Stimulated activated memory B cell treated with anti-CD40 and anti-IgM and Interleukin-4, amounts not matched to agents 10 μg/mL and 1 μg/mL and 100 μg/mL, for 72 hours (primary cell): ENCODE measurements around the gene TFAP2A.

Experiments used
- ATAC-seq: fragments of 150-1000 bp; cut with Tn5 transposase; 2 replicates; pipeline ENCODE4 v1.10.0; 2021
- H3K27ac Mint-ChIP-seq: one replicate; pipeline ENCODE4 v1.8.0; 2022; ENCODE audit warnings: mild to moderate bottlenecking, mixed read lengths
- H3K27me3 Mint-ChIP-seq: one replicate; pipeline ENCODE4 v1.8.0; 2022; ENCODE audit warnings: mixed read lengths
- H3K36me3 Mint-ChIP-seq: one replicate; pipeline ENCODE4 v1.8.0; 2022; ENCODE audit warnings: mixed read lengths
- H3K4me1 Mint-ChIP-seq: one replicate; pipeline ENCODE4 v1.8.0; 2022; ENCODE audit warnings: mixed read lengths
- H3K4me3 Mint-ChIP-seq: one replicate; pipeline ENCODE4 v1.8.0; 2022; ENCODE audit warnings: mild to moderate bottlenecking, moderate library complexity, mixed read lengths
- H3K9me3 Mint-ChIP-seq: one replicate; pipeline ENCODE4 v1.8.0; 2022; ENCODE audit warnings: mixed read lengths

TFAP2A gene

DNA sequence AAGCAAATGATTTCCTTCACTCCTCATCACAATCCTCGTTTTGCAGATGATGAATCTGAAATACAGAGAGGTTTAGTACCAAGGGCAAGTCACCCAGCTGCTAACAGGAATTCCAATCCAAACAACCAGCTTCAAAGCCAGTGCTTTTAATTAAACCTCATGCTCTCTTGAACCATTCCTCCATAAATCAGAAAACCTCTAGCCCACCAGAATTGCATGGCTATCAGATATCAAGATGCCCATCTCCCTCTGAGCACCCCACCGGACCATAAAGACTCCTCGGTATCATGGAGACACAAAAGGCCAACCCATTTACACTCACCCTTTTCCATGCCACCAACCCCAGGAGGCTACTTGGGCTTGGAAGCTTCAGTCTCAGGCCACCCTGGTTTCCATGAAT is 46.0 kb downstream of the TFAP2A start:
- H3K27ac Mint-ChIP-seq, result no peak overlapping the region
- no peaks in the 10 kb centered on the region for H3K36me3 Mint-ChIP-seq
- H3K27me3 Mint-ChIP-seq, result no peaks in the 10 kb centered on the region
- H3K4me1 Mint-ChIP-seq, result no peaks in the 10 kb centered on the region
- H3K9me3 Mint-ChIP-seq, result peaks cover 4% of the 10 kb centered on the region
- ATAC-seq, result no peak
- H3K4me3 Mint-ChIP-seq, result no peak overlapping the region

DNA sequence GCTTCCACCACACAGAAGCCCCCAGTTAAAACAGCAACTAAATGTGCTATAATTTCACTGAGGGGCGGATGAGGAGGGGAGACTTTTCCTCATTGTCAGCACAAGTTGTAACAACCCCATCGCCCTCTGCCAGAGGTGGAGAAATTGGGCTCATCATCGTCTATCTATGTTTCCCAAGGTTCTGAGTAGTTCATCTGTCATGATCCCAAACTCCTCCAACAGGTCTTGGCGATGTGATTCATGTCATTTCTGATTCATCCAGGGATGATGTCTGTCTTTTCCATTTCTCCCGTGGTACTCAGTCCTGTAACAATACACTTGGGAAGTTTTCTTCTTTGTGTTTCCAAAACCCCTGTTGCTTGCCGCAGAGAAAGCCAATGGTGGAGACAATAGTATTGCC is 51.0 kb downstream of the TFAP2A start:
- ATAC-seq, result no peak
- H3K9me3 Mint-ChIP-seq, result peaks cover 9% of the 10 kb centered on the region
- H3K36me3 Mint-ChIP-seq, result no peaks in the 10 kb centered on the region
- H3K4me3 Mint-ChIP-seq, result no peak overlapping the region
- no peaks in the 10 kb centered on the region for H3K27me3 Mint-ChIP-seq
- H3K4me1 Mint-ChIP-seq, result no peaks in the 10 kb centered on the region
- no peak overlapping the region for H3K27ac Mint-ChIP-seq

DNA sequence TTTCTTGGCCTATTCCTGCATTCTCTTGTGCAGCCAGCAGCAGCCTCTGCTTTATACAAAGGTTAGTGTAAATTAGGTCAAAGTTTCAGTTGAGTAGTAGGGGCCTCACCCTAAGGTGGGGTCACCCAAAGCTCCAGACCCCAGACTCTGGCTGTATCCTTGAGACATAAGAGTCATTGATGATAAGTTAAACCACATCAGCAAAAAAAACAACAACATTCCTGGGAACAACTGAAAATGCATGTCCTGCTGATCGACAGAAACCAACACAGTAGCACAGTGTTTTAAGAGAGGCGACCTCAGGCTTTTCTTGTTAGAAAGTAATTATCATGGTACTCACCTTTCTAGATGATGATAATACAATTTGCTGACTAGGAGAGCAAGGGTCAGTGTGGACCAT is 52.6 kb downstream of the TFAP2A start:
- no peak overlapping the region for H3K27ac Mint-ChIP-seq
- no peak overlapping the region for H3K4me3 Mint-ChIP-seq
- H3K27me3 Mint-ChIP-seq, result no peaks in the 10 kb centered on the region
- peaks cover 9% of the 10 kb centered on the region for H3K9me3 Mint-ChIP-seq
- ATAC-seq, result no peak
- no peaks in the 10 kb centered on the region for H3K4me1 Mint-ChIP-seq
- no peaks in the 10 kb centered on the region for H3K36me3 Mint-ChIP-seq

DNA sequence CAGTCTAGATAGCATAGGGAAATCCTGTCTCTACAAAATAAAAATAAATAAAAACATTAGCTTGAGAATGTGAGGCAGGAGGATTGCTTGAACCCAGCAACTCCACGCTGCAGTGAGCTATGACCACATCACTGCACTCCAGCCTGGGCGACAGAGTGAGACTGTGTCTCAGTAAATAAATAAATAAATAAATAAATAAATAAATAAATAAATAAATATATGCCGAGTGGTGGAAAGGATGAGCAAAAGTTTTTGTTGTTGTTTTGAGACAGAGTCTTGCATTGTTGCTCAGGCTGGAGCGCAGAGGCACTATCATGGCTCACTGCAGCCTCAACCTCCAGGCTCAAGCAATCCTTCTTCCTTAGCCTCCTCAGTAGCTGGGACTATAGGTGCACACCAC is 53.4 kb downstream of the TFAP2A start:
- Mint-ChIP-seq H3K27ac (no peak overlapping the region), H3K27me3 (no peaks in the 10 kb centered on the region), H3K4me3 (no peak overlapping the region), H3K36me3 (no peaks in the 10 kb centered on the region), H3K4me1 (no peaks in the 10 kb centered on the region), H3K9me3 (peaks cover 9% of the 10 kb centered on the region)
- ATAC-seq, result no peak

DNA sequence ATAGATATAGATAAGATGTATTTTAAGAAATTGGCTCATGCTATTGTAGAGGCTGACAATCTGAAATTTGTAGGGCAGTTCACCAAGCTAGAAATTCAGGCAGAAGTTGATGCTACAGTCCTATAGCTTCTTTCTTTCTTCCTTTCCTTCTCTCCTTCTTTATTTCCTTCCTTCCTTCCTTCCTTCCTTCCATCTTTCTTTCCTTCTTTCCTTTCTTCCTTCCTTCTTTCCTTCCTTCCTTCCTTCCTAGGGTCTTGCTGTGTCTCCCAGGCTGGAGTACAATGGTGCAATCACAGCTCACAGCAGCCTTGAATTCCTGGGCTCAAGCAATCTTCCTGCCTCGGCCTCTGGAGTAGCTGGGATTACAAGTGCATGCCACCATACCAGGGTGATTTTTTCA is 55.3 kb downstream of the TFAP2A start:
- H3K27ac Mint-ChIP-seq, result no peak overlapping the region
- ATAC-seq, result no peak
- H3K36me3 Mint-ChIP-seq, result no peaks in the 10 kb centered on the region
- peaks cover 7% of the 10 kb centered on the region for H3K4me1 Mint-ChIP-seq
- no peak overlapping the region for H3K4me3 Mint-ChIP-seq
- H3K9me3 Mint-ChIP-seq, result peaks cover 9% of the 10 kb centered on the region
- peaks cover 10% of the 10 kb centered on the region for H3K27me3 Mint-ChIP-seq

DNA sequence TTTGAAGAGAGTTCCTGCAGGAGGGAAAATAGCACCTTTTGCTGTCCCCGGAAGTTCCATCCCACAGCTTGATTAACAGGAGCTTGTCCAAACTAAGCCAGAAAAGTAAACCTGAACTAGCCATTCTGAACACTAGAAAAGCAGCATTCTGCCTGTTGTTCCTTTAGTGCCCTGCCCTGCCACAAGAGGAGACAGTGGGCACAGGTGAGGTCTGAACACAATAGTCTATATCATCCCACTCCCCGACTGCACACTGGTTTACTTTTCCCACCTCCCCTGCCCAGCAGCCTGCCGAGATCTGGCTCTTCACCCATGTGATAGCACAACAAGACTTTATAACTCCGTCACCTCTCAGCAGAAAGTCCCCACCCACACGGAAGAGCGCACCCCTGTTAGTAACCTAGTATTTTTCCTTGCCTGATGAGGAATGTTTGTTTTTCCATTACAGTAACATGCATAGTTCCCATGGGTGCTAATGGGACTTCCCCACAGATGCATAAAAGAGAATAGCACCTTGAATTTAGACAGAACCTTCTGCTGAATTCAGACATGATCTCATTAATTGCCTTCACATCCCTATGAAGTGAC is 59.7 kb downstream of the TFAP2A start:
- Mint-ChIP-seq H3K4me1 (peaks cover 7% of the 10 kb centered on the region), H3K27me3 (peaks cover 10% of the 10 kb centered on the region), H3K27ac (no peak overlapping the region), H3K4me3 (no peak overlapping the region), H3K36me3 (no peaks in the 10 kb centered on the region), H3K9me3 (peaks cover 2% of the 10 kb centered on the region)
- ATAC-seq, result peak; percentile 62

DNA sequence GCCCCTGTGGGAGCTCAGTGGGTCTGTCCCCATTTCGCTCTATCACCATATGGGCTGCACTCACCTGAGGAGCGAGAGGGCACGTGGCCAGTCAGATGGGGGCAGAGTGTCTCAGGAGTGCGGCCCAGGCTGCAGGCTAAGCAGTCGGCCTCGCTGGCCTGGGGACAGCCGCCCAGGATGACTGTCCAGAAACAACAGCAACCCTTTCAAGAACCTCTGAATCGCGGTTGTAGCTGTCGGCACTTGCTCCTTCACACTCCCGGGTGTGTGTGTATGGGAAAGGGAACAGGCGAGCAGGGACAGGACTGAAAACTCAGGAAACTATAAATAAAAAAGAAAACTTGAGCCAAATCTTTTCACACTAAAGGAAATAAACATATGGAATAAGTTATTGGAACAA is 63.1 kb downstream of the TFAP2A start:
- Mint-ChIP-seq H3K36me3 (no peaks in the 10 kb centered on the region), H3K4me3 (no peak overlapping the region), H3K9me3 (peaks cover 11% of the 10 kb centered on the region), H3K27me3 (peaks cover 10% of the 10 kb centered on the region), H3K27ac (no peak overlapping the region), H3K4me1 (peaks cover 7% of the 10 kb centered on the region)
- no peak for ATAC-seq

DNA sequence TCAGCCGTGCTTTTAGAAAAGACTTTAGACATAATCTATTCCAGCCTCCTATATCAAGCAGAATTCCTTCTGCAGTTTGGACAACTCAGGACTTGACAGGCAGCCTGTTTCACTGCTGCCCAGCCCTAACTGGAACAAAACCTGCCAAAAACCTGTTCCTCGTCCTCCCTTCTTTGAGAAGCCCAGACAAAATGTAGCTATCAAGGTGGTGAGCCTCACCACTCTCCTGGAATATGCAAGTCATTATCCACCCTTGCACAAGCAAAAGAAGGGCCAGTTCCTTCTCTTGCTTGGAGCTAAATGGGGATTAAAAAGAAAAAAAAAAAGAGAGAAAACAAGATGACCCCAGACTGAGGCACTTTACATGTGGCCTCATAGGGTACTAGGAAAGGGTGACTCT is 64.2 kb downstream of the TFAP2A start:
- ATAC-seq, result no peak
- H3K4me1 Mint-ChIP-seq, result peaks cover 7% of the 10 kb centered on the region
- no peaks in the 10 kb centered on the region for H3K36me3 Mint-ChIP-seq
- H3K4me3 Mint-ChIP-seq, result no peak overlapping the region
- peaks cover 11% of the 10 kb centered on the region for H3K9me3 Mint-ChIP-seq
- H3K27me3 Mint-ChIP-seq, result peaks cover 9% of the 10 kb centered on the region
- no peak overlapping the region for H3K27ac Mint-ChIP-seq

DNA sequence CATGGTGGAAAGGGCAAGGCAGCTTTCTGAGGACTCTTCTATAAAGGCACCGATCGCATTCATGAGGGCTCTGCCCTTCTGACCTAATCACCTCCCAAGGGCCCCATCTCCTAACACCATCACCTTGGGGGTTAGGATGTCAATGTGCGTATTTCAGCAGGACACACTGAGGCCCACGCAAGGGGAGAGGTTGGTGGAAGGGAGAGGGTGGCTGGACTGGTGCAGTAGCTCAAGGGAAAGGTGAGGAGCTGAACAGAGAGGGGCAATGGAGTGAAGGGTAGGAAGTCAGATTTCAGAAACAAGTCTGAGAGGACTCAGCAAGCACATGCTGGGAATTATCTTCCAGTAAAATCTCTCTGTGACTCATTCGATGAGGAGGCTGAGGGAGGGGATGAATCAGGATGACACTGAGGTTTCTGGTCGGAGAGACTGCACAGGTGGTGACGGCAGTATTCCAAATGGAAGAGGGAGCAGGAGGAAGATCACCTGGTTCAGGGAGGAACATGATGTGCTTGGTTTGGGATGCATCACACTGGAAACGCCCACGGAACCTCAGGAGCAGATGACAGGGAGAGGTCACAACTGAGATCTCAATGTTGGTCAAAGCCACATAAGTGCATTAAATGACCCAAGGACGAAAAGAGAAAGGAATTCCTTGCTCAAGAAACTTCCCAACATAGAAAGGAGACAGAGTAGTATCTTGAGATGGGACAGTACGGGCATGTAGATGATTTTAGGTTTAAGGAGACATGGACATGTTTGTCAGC is 67.1 kb downstream of the TFAP2A start:
- Mint-ChIP-seq H3K9me3 (peaks cover 11% of the 10 kb centered on the region), H3K4me3 (no peak overlapping the region), H3K27me3 (no peaks in the 10 kb centered on the region), H3K4me1 (no peaks in the 10 kb centered on the region), H3K36me3 (no peaks in the 10 kb centered on the region), H3K27ac (no peak overlapping the region)
- ATAC-seq, result no peak
